GM12878 (cell line): ENCODE data around the gene RPL27. TPM values are rescaled to one million over a fixed set of nuclear protein-coding genes. Genes with fewer than 3 reads are reported as not detected.

Source experiments
- DPF2 ChIP-seq: fragments of 450-650 bp; IDR thresholded peaks from 2 replicates; pipeline ENCODE4 v1.6.1; 2017; ENCODE audit warnings: mild to moderate bottlenecking
- EGR1 ChIP-seq, 2 experiments: IDR thresholded peaks; 1 replicate in 1 of 2; 2 replicates in 1 of 2; pipeline ENCODE4 v1.6.1; 2011 to 2012; ENCODE audit warnings: low read depth in 2 of 2, low read length in 2 of 2, borderline replicate concordance in 1 of 2, mild to moderate bottlenecking in 1 of 2, moderate library complexity in 1 of 2
- ETV6 ChIP-seq, 2 experiments: fragments of 450-650 bp in 1 of 2; IDR thresholded peaks in 1 of 2; conservative IDR thresholded peaks in 1 of 2; 2 replicates each; pipeline ENCODE4 v1.6.1; 2014; ENCODE audit warnings: antibody characterized with exemption in 1 of 2, borderline replicate concordance in 1 of 2, low read depth in 1 of 2, mild to moderate bottlenecking in 1 of 2, moderate library complexity in 1 of 2
- FOXK2 ChIP-seq: fragments of 450-650 bp; IDR thresholded peaks from 2 replicates; pipeline ENCODE4 v1.6.1; 2017; ENCODE audit warnings: mild to moderate bottlenecking, moderate library complexity
- GABPA ChIP-seq: IDR thresholded peaks from 2 replicates; pipeline ENCODE4 v1.6.1; 2014; ENCODE audit warnings: antibody characterized with exemption, low read depth, mild to moderate bottlenecking, inconsistent platforms
- JUNB ChIP-seq: IDR thresholded peaks from 2 replicates; pipeline ENCODE4 v1.6.1; 2016; ENCODE audit warnings: antibody characterized with exemption, mild to moderate bottlenecking
- NBN ChIP-seq: fragments of 450-650 bp; IDR thresholded peaks from 2 replicates; pipeline ENCODE4 v1.6.1; 2016
- POLR2AphosphoS5 ChIP-seq: IDR thresholded peaks from 2 replicates; pipeline ENCODE4 v1.6.1; 2011; ENCODE audit warnings: mild to moderate bottlenecking, low read length, inconsistent platforms
- RAD21 ChIP-seq: IDR thresholded peaks from 2 replicates; pipeline ENCODE4 v1.6.1; 2011; ENCODE audit warnings: mild to moderate bottlenecking, low read depth, low read length, moderate library complexity; ENCODE audit not compliant: insufficient read depth
- RB1 ChIP-seq: fragments of 450-650 bp; formaldehyde crosslinking; IDR thresholded peaks from 2 replicates; pipeline ENCODE4 v1.6.1; 2017; ENCODE audit warnings: mild to moderate bottlenecking, borderline replicate concordance
- SMARCA5 ChIP-seq: fragments of 450-650 bp; IDR thresholded peaks from 2 replicates; pipeline ENCODE4 v1.6.1; 2017; ENCODE audit warnings: mild to moderate bottlenecking
- SMC3 ChIP-seq: IDR thresholded peaks from 2 replicates; pipeline ENCODE4 v1.6.1; 2011; ENCODE audit warnings: low read length, improper control_type of control experiment, borderline replicate concordance
- SP1 ChIP-seq: IDR thresholded peaks from one replicate; pipeline ENCODE4 v1.6.1; 2011; ENCODE audit warnings: low read depth, low read length
- STAT3 ChIP-seq: IDR thresholded peaks from 2 replicates; pipeline ENCODE4 v1.6.1; 2011; ENCODE audit warnings: low read depth, low read length, improper control_type of control experiment
- TBL1XR1 ChIP-seq: IDR thresholded peaks from 2 replicates; pipeline ENCODE4 v1.6.1; 2012; ENCODE audit warnings: low read depth, low read length, improper control_type of control experiment
- TCF12 ChIP-seq: IDR thresholded peaks from 2 replicates; pipeline ENCODE4 v1.6.1; 2011; ENCODE audit warnings: low read depth, mild to moderate bottlenecking, low read length
- TCF7 ChIP-seq: IDR thresholded peaks from 2 replicates; pipeline ENCODE4 v1.6.1; 2014; ENCODE audit warnings: antibody characterized with exemption, borderline replicate concordance
- YY1 ChIP-seq: IDR thresholded peaks from 2 replicates; pipeline ENCODE4 v1.6.1; 2011; ENCODE audit warnings: low read depth, mild to moderate bottlenecking, low read length
- ZNF207 ChIP-seq: fragments of 450-650 bp; IDR thresholded peaks from 2 replicates; pipeline ENCODE4 v1.6.1; 2014; ENCODE audit warnings: antibody characterized with exemption, mild to moderate bottlenecking, borderline replicate concordance
- polyA plus RNA-seq, 11 experiments: library from polyadenylated mRNA; depleted of rRNA in 4 of 11; unstranded in 6 of 11; stranded (reverse) in 5 of 11; fragments of >200 nt; fragmentation: Nextera tagmentation in 4 of 11; fragmentation: Illumina TruSeq in 1 of 11; extraction: Ambion mirVana in 4 of 11; extraction: Trizol in 1 of 11; gene quantifications; 1 replicate in 1 of 11; 2 replicates in 10 of 11; pipeline versions ENCODE4 v1.2.1 to v1.2.3, GENCODE V29; 2011 to 2016; ENCODE audit warnings: inconsistent platforms in 2 of 11, missing spikeins in 2 of 11, low read depth in 1 of 11
- total RNA-seq, 4 experiments: library from RNA; depleted of rRNA in 3 of 4; stranded (reverse); fragments of >200 nt in 3 of 4; fragmentation: Illumina TruSeq in 1 of 4; extraction: Trizol in 1 of 4; gene quantifications; 2 replicates each; pipeline versions ENCODE4 v1.2.1 to v1.2.3, GENCODE V29; 2013 to 2021
- TF ChIP-seq, protein P1 (sequence below), 3 experiments: IDR thresholded peaks in 2 of 3; conservative IDR thresholded peaks in 1 of 3; 2 replicates each; pipeline ENCODE4 v1.5.1; 2011; ENCODE audit warnings: low read depth in 3 of 3, low read length in 3 of 3, mild to moderate bottlenecking in 3 of 3, control low read depth in 2 of 3, moderate library complexity in 2 of 3, inconsistent platforms in 1 of 3, mixed read lengths in 1 of 3; ENCODE audit not compliant: control insufficient read depth in 2 of 3, insufficient read depth in 1 of 3; ENCODE audit errors: extremely low read depth in 1 of 3
- TF ChIP-seq, protein P2 (sequence below): IDR thresholded peaks from 2 replicates; pipeline ENCODE4 v1.6.1; 2011; ENCODE audit warnings: mild to moderate bottlenecking, low read depth, low read length, moderate library complexity; ENCODE audit not compliant: insufficient replicate concordance
- TF ChIP-seq, protein P3 (sequence below): IDR thresholded peaks from 2 replicates; pipeline ENCODE4 v1.6.1; 2012; ENCODE audit warnings: low read depth, low read length, improper control_type of control experiment
- TF ChIP-seq, protein P4 (sequence below): fragments of 450-650 bp; IDR thresholded peaks from 2 replicates; pipeline ENCODE4 v1.6.1; 2016; ENCODE audit warnings: mild to moderate bottlenecking
- TF ChIP-seq, protein P5 (sequence below): fragments of 450-650 bp; IDR thresholded peaks from 2 replicates; pipeline ENCODE4 v1.6.1; 2017; ENCODE audit warnings: low read depth, mild to moderate bottlenecking, moderate library complexity

RPL27 gene
- total and polyA plus RNA-seq, 10 of the 15 experiments (the other 5 are each of a cell fraction or from before 2014, with no cell fraction given) = 1,748 to 6,934 (median 3,779) TPM

DNA sequence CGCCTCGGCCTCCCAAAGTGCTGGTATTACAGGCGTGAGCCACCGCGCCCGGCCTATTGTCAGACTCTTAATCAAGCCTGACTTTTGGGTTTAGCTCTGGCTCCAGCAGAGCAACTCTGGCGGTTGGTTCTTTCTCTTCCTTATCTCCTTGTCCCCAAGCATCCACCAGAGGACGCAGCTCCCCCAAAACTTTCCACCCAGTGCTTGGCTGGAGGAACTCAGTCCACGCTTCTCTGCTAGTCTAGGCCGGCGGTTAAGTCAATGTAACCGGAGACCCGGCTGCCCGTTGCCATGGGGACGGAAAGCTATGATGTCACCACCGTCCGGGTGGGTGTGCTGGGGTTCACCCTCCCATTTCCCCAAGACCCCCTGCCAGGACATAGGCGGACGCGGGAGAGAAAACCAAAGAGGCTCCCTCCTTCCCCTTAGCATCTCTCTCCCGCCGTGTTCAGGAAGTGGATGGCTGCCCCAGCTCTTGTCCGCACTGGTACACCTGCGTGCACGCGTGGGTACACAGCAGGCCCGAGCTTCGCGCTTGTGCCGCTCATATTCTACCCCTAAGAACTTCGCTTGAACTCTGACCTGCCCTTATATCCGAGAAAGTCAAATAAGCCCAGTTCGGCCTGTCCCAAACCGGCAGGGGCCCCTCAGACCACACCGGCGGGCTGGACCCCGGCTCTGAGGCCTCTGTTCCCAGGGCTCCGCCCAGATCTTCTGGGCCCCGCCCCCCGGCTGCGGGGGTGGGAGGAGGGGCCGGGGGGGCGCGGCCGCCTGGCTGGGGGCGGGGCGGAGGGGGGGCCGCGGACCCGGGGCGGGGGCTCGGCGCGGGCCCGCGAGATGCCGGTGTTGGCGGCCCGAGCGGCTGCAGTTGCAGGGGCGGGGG, 26.4 kb downstream of the RPL27 start, which contains the start of gene RND2 (continued):
- TF ChIP-seq SMARCA5 = peak; percentile 65
- TF ChIP-seq RB1 = 0 out of 2 replicates have a peak, but pooled peaks have one; percentile 58
- peak; percentile 32; the same call in 1 of the 2 replicates for TF ChIP-seq FOXK2
- TF ChIP-seq RAD21 = peak; percentile 74
- TF ChIP-seq, protein P1, sequence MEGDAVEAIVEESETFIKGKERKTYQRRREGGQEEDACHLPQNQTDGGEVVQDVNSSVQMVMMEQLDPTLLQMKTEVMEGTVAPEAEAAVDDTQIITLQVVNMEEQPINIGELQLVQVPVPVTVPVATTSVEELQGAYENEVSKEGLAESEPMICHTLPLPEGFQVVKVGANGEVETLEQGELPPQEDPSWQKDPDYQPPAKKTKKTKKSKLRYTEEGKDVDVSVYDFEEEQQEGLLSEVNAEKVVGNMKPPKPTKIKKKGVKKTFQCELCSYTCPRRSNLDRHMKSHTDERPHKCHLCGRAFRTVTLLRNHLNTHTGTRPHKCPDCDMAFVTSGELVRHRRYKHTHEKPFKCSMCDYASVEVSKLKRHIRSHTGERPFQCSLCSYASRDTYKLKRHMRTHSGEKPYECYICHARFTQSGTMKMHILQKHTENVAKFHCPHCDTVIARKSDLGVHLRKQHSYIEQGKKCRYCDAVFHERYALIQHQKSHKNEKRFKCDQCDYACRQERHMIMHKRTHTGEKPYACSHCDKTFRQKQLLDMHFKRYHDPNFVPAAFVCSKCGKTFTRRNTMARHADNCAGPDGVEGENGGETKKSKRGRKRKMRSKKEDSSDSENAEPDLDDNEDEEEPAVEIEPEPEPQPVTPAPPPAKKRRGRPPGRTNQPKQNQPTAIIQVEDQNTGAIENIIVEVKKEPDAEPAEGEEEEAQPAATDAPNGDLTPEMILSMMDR (IDR thresholded peaks at IDR 0.05 in 2 of 3, conservative IDR thresholded peaks at IDR 0.05 in 1 of 3; ENCODE audit: control insufficient read depth in 2 of 3, extremely low read depth in 1 of 3, insufficient read depth in 1 of 3, low read depth in 3 of 3, low read length in 3 of 3) = peak; percentile 70 to 82 (median 71)
- no peak for TF ChIP-seq POLR2AphosphoS5
- TF ChIP-seq ZNF207 = peak; percentile 73; the same call in 1 of the 2 replicates
- TF ChIP-seq SP1 = no peak
- TF ChIP-seq, protein P2, sequence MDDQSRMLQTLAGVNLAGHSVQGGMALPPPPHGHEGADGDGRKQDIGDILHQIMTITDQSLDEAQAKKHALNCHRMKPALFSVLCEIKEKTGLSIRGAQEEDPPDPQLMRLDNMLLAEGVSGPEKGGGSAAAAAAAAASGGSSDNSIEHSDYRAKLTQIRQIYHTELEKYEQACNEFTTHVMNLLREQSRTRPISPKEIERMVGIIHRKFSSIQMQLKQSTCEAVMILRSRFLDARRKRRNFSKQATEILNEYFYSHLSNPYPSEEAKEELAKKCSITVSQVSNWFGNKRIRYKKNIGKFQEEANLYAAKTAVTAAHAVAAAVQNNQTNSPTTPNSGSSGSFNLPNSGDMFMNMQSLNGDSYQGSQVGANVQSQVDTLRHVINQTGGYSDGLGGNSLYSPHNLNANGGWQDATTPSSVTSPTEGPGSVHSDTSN = no peak
- peak in 1 of 2 experiments; percentile 94; a peak in 2 of 3 replicates for TF ChIP-seq EGR1 (IDR thresholded peaks at IDR 0.05; ENCODE audit: borderline replicate concordance in 1 of 2, low read depth in 2 of 2, low read length in 2 of 2)
- TF ChIP-seq STAT3 = no peak
- TF ChIP-seq YY1 = no peak
- TF ChIP-seq JUNB = peak; percentile 29; the same call in 1 of the 2 replicates
- TF ChIP-seq, protein P3, sequence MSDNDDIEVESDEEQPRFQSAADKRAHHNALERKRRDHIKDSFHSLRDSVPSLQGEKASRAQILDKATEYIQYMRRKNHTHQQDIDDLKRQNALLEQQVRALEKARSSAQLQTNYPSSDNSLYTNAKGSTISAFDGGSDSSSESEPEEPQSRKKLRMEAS = 0 out of 2 replicates have a peak, but pooled peaks have one; percentile 24
- peak; percentile 65 for TF ChIP-seq SMC3
- 0 out of 2 replicates have a peak, but pooled peaks have one; percentile 55 for TF ChIP-seq DPF2
- no peak for TF ChIP-seq TCF12
- TF ChIP-seq TBL1XR1 = no peak
- TF ChIP-seq, protein P4, sequence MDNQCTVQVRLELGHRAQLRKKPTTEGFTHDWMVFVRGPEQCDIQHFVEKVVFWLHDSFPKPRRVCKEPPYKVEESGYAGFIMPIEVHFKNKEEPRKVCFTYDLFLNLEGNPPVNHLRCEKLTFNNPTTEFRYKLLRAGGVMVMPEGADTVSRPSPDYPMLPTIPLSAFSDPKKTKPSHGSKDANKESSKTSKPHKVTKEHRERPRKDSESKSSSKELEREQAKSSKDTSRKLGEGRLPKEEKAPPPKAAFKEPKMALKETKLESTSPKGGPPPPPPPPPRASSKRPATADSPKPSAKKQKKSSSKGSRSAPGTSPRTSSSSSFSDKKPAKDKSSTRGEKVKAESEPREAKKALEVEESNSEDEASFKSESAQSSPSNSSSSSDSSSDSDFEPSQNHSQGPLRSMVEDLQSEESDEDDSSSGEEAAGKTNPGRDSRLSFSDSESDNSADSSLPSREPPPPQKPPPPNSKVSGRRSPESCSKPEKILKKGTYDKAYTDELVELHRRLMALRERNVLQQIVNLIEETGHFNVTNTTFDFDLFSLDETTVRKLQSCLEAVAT = 0 out of 2 replicates have a peak, but pooled peaks have one; percentile 29
- TF ChIP-seq, protein P5, sequence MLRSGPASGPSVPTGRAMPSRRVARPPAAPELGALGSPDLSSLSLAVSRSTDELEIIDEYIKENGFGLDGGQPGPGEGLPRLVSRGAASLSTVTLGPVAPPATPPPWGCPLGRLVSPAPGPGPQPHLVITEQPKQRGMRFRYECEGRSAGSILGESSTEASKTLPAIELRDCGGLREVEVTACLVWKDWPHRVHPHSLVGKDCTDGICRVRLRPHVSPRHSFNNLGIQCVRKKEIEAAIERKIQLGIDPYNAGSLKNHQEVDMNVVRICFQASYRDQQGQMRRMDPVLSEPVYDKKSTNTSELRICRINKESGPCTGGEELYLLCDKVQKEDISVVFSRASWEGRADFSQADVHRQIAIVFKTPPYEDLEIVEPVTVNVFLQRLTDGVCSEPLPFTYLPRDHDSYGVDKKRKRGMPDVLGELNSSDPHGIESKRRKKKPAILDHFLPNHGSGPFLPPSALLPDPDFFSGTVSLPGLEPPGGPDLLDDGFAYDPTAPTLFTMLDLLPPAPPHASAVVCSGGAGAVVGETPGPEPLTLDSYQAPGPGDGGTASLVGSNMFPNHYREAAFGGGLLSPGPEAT = peak; percentile 28; the same call in 1 of the 2 replicates
- TF ChIP-seq NBN = 0 out of 2 replicates have a peak, but pooled peaks have one; percentile 54
- no peak for TF ChIP-seq ETV6 (conservative IDR thresholded peaks at IDR 0.05 in 1 of 2, IDR thresholded peaks at IDR 0.05 in 1 of 2; ENCODE audit: borderline replicate concordance in 1 of 2, low read depth in 1 of 2)
- TF ChIP-seq TCF7 = no peak
- TF ChIP-seq GABPA = no peak
